SW 1271 (cell line): ENCODE data around the gene HTR1D.

Source experiments
- DNase-seq, 2 experiments: peaks; one replicate each; lab custom pipeline; 2025; lab: John Stamatoyannopoulos, UW

The HTR1D gene

GRCh38 chr1:23150125-23150524 is 67.2 kb downstream of the HTR1D start:
- no peak for DNase-seq

- DNase-seq = no peak
Measured at GRCh38 chr1:23149114-23149513, 68.2 kb downstream of the HTR1D start.

- no peak for DNase-seq
Measured at GRCh38 chr1:23148084-23148483, 69.2 kb downstream of the HTR1D start.
